Hematopoietic multipotent progenitor cell treated with erythropoietin and hydrocortisone succinate and interleukin-3 and kit ligand, for 17 days (in vitro differentiated cells): ENCODE measurements around the gene VIPR2.
"Not testable (repeated sequence)": the region's sequence is repeated elsewhere in the genome, so short reads cannot be mapped to it uniquely, and the experiment has no call there.

ENCODE experiments used
- DNase-seq: peaks from one replicate; pipeline ENCODE4 v3.0.0-alpha.2; 2015; ENCODE audit warnings: low spot score

VIPR2 gene, protein sequence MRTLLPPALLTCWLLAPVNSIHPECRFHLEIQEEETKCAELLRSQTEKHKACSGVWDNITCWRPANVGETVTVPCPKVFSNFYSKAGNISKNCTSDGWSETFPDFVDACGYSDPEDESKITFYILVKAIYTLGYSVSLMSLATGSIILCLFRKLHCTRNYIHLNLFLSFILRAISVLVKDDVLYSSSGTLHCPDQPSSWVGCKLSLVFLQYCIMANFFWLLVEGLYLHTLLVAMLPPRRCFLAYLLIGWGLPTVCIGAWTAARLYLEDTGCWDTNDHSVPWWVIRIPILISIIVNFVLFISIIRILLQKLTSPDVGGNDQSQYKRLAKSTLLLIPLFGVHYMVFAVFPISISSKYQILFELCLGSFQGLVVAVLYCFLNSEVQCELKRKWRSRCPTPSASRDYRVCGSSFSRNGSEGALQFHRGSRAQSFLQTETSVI

DNA sequence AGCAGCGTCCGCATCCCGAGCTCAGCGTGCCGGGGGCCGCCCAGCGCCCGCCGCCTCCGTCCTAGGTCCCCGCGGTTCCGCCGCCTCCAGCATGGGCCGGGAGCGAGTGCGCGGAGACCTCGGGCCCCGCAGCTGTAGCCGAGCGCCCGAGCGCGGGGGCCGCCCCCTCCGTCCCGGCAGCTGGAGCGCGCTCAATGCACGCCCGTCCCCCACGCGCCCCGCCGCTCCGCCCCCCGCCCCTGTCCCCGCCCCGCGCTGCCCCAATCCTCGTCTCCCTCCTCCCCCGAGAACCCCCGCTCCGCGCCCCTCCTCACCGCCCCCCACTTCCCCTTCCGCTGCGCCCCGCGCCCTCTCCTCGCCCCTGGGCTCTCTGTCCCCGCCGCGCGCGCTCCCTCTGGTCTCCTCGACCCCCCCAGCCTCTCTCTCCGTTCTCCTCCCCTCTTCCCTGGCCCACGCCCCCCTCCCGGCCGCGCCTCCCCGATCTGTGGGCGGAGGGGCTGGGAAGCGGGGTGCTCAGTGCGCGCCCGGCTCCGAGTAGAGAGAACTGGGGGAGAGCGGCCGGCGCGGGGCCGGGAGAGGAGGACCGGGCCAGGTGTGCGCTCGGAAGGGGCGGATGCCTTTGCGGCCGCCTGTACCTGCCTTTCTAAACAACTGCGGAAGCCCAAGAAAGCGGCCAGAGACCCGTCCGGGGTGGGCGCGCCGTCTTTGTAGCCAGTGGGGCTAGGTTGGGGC lies at the start of gene VIPR2:
TSS of gene VIPR2 (minus strand) at position 110 of the 732 bp plus-strand sequence. CDS start at position 14, 96 bp downstream.
- DNase-seq: no peak

DNA sequence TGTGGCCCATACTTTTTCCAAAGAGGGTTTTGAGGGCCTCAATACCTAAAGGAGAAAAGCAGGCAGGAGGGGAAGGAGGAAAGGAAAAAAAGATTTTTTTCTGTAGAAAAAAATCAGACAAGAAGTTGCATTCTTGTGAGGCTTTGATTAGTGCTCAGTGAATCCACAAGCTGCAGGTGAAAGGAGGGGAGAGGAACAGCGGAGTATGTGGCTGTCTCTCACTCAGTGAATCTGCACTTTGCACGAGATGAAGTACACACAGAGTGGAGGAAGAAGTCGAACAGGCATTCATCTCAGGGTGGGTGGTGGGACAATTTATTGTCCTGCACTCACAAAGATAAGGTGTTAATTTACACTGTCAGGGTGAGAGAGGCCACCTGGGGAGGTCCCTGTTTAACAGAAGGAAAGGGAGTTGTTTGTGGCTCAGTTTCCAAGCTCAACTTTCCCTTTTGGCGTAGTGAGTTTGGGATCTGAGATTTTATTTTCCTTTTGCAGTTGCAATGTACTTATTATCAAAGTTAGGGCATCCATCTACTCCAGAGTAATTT lies 49.0 kb upstream of the VIPR2 start:
- DNase-seq: no peak

DNA sequence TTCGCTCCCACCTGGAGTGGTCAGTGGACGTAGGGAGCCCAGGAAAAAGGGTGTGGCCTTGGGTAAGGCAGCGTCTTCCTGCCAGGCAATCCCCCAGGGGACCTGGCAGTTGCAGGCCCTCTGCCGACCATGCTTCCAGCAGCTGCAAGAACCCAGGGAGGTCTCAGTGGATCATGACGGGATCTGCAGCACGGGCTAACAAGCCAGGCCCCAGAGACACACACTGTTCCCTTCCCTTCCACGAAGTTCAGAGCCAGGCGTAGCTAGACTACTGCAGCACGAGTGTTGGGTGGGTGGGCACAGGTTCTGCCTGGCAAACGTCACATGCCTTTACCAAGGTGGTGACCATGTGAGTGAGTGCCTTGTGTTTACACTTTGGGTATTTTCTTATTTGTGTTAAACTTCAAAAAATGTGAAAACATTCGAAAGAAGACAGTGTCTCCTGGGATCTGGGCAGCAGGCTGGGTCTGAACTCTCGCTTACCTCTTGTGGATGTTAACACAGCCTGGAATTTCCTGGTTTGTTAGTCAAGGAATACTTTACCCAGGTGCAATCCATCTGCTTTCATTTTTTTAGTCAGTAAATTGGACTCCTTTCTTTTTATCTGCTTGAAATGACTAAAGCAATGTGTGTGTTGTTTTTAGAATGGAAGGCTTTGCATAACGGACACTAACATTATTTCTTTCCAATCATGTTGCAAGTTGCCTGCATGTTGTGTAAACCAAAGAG lies 48.2 kb upstream of the VIPR2 start:
- no peak for DNase-seq

DNA sequence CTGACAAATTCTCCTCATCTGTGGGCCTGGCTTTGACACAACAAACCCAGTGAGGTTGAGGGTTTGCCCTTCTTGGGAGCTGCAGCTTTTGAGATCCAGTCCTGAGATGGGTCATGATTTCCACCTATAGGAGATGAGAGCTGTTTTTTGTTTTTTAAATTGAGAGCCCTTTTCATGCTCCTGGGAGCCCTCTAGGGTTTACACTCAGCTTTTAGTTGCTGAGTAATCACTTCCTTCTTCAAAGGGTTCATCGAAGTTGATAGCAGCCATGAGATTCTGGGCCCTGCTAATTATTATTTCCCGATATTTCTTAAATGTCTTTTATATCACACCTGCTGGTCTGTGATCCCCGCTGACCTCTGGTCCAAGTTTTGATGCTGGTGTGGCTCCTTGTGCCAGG lies 47.3 kb upstream of the VIPR2 start:
- no peak for DNase-seq

DNA sequence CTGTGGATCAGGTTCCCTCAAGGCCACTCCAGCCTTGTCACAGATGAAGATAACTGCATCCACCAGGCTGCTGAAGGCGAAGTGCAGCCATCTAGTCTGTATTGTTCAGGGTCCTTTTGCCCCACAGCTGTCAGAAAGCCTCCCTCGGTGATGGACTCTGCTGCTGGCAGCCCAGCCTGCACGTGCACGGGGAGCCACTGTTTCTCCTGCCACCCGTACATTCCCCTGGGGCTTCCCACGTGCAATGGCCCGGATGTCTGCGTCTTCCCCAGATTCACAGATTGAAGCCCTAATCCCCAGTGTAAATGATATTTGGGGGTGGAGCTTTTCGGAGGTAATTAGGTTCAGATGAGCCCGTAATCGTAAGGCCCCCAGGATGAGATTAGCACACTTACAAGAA lies 46.6 kb upstream of the VIPR2 start:
- no peak for DNase-seq

DNA sequence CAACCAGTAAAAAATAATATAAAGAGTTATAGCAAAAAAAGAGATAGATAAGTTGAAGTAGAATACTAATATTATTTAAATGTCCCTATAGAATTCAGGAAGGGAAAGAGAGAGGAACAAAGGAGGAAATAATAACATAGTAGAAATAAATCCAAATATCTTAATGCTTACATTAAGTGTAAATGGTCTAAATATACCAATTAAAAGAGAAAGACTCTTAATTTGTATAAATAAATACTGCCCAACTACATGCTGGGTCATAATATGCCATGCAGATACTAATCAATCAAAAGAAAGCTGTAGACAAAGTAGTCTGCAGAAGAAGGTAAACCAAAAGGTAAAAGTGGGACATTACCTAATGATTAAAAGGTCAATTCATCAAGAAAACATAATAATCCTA lies 43.3 kb upstream of the VIPR2 start:
- DNase-seq: no peak

DNA sequence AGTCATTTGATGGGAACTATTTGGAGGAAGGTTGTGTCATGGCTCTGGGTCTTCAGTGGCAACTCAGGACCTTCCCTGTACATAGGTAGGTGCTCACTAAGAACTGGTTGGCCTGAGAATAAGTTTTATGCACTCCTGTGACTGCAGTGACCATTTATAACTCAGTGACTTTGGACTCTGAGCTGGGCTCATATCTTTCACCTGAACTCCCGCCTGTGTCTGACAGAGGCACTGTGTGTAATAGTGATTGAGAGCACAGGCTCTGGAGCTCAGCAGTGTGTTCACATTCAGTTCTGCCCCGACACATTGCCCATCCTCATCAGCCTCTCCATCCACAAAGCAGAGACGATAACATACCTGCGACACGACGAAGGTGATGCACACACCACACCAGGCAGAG lies 34.6 kb upstream of the VIPR2 start:
- no peak for DNase-seq

DNA sequence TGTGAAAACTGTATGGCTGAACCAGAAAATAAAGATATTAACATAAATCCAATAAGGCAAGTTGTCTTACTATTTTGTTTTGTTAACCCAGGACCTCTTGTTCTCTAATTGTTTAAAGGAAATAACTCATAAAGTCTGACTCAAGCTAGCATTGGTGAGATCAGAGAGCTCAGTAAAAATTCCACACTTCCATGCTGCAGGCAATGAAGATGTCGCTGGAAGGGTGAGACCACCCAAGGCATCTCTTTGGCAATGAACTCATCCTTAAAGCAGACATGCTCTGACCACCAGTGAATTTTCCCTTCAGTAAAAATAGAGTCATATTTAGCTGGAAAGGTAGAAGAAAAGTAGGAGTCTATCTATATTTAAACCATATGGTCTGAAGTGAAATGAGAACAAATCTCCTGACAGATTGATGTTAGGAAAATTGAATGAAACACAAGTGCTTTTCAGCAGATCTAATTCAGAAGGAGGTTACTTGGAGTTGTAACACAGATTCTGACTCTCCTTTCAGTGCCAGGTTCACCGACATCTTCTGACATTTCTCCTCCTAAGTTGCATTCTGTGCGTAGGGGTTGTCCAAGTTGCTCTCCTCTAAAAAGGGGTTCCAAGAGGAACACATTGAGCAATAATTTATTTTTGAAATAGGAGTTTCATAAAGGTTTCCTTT lies 32.8 kb upstream of the VIPR2 start:
- DNase-seq: no peak

DNA sequence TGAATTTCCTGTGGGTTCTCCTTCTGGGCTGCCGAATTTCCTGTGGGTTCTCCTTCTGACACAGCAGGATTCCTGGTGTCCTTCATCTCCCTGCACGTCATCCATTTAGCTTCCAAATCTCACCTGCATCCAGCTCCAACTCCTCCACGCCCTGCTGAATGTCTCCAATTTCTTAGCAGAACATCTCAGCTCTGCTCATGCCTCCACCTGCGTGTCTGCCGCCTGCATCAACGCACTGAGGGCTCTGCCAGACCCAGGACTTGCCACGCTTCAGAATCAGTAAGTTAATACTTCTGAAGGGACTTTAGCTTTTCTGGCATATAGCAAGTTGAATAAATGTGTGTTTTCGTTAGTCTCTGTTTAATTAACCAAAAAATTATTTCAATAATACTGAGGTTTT lies 31.1 kb upstream of the VIPR2 start:
- DNase-seq: no peak

DNA sequence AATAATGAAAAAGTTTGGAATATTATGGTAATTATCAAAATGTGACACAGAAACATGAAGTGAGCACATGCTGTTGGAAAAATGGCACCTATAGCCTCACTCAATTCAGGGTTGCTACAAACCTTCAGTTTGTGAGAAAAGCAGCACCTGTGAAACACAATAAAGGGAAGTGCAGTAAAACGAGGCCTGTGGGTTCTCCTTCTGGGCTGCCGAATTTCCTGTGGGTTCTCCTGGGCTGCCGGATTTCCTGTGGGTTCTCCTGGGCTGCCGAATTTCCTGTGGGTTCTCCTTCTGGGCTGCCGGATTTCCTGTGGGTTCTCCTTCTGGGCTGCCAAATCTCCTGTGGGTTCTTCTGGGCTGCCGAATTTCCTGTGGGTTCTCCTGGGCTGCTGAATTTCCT lies 30.4 kb upstream of the VIPR2 start:
- not testable (repeated sequence) for DNase-seq

DNA sequence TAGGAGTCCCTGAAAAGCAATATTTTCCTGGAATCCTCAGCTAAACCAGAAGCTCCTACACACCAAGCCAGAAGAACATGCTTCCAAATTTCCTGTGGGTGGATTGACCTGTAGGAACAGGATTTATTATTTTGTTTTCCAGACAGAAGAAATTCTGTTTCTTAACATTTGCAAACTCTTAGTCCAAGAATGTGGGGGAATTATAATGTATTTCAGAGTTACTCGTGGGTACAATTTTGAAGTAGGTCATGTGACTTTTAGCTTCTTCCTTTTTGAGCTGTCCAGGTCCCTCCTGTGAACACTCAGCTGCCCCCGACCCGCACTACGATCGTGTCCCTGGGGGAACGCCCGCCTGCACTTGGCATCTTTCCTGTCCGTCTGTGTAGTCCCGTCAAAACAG lies 27.7 kb upstream of the VIPR2 start:
- no peak for DNase-seq

DNA sequence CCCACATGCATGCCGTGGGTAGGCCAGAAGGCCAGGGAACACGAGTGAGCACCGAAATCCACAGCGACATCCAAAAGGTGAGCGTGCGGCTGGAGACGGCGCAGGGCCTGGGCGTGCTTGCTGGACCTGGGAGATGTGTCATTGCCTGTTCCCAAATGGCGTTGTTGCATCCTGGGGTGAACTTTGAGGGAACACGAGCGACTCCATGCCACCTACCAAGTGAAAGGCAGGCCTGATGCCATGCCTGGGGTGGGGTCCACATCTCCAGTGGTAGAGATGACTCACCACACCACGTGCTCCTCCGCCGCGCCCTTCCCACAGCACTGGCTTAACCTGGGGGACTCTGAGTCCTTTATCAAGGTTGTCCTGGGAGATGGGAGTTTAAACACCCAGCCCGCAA lies 24.7 kb upstream of the VIPR2 start:
- DNase-seq: no peak

DNA sequence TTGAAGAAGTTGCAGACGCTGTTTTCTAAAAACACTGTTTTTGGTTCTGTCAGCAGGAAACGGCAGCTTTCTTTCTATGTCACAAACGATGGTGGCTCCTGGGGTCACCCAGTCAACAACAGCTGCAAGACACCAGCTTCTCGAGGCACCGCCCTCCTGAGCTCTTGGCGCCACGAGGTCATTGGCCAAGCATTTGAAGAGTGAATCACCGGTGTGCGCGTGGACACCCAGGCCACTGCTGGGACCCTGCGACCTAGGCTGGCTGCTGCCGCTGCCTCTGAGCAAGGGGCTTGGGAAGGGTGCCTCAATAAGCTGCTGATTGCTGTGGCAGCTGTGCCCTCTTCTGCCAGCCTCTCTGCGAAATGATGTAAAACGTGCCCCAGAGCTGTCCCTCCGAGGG lies 22.5 kb upstream of the VIPR2 start:
- DNase-seq: no peak

DNA sequence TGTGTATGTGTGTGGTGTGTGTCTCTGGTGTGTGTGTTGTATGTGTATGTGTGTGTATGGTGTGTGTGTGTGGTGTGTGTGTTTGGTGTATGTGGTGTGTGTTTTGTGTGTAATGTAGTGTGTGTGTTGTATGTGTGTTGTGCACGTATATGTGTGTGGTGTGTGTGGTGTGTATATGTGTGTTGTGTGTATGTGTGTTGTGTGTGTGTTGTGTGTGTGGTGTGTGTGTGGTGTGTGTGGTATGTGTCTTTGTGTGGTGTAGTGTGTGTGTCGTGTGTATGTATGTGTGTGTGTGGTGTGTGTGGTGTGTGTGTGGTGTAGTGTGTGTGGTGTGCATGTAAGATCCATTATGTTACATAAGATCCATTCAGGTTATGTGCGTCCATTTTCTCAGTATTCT lies 21.9 kb upstream of the VIPR2 start:
- DNase-seq: no peak

DNA sequence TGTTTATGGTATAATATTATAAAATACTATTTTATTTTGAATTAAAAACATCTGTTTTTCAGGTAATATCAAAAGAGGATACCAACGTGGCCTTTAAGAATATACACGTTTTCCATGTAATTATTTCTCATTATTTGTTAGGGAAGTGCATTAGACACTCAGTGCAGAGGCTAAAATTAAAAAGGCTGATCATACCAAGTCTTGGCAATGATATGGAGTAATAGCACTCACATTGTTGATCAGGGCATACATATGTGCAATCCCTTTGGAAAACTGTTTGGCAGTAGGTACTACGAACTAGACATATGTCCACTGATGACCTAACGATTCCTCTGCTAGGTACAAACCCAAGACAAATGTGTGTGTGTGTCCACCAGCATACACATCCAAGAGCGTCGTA lies 20.7 kb upstream of the VIPR2 start:
- DNase-seq: no peak

DNA sequence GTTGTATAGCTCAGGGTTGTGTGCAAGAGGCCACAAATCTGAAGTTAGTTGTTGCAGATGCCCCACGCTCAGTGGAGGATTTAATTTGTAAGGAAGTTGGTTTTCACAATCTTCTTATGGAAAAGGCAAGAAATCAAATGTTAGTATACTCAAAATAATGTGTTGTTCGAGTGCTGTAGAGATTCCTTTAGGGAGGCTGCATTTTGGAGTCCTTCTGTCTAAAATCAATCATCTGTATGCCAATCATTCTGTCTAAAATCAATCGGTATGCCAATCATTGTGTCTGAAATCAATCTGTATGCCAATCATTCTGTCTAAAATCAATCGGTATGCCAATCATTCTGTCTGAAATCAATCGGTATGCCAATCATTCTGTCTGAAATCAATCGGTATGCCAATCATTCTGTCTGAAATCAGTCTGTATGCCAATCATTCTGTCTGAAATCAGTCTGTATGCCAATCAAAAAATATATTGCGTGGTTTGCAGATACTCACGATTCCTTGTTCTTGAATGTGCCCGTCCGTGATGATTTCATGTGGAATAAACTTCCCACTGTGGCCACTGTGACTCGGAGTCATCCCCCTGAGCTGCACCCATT lies 19.1 kb upstream of the VIPR2 start:
- DNase-seq: not testable (repeated sequence)

DNA sequence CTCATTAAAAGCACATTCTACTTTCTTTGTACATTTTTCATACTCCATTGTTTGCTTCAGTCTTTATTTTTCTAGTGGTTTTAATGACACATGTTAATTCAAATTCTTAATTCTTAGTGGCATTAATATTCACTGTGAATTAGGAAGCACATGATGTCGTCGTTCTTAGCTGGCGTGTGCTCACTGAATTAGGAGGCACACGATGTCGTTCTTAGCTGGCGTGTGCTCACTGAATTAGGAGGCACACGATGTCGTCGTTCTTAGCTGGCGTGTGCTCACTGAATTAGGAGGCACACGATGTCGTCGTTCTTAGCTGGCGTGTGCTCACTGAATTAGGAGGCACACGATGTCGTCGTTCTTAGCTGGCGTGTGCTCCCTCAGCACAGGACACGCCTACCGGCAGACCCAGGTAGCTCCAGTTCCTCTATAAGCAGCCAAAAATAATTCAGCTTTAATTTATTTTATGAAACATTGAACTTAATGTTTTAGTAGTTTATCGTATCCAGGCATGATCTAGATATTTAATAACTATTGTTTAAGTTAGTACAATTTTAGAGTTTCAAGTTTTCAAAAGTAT lies 17.5 kb upstream of the VIPR2 start:
- not testable (repeated sequence) for DNase-seq

DNA sequence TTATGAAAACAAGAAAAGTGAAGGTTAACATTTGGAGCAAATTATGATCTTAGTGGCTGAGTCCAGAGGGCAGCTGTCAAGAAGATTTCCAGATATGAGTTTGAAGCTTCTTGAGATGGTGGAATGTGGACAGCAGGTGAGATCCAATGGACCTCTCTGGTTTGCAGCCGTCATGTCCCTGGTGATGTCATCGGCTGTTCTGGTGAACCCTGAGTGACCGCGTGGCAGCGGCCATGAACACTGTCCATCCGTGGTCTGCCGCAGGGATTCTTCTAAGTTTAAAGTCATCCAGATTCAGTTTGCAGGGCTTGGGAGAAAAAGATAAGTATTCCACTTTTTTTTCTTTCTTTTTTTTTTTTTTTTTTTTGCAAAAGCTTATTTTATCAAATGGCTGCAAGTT lies 15.8 kb upstream of the VIPR2 start:
- DNase-seq: no peak

DNA sequence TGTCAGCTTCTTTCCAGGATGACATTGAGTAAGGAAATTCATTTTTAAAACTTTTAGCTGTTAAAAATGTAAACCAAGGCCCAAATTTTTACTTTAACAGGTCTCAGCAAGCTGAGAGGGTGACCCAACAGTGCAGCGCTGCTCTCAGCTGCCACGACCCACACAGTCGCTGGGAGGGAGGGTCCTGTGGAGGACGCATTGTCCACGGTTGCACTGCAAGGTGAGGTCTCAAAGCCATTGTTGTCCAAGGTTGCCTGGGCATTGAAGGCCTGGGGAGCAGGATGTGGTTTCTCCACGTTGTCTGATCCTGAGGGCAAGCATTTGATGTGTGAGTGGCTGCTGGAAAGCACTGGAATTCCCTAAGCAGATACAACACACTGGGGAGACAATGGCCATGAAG lies 15.1 kb upstream of the VIPR2 start:
- no peak for DNase-seq

DNA sequence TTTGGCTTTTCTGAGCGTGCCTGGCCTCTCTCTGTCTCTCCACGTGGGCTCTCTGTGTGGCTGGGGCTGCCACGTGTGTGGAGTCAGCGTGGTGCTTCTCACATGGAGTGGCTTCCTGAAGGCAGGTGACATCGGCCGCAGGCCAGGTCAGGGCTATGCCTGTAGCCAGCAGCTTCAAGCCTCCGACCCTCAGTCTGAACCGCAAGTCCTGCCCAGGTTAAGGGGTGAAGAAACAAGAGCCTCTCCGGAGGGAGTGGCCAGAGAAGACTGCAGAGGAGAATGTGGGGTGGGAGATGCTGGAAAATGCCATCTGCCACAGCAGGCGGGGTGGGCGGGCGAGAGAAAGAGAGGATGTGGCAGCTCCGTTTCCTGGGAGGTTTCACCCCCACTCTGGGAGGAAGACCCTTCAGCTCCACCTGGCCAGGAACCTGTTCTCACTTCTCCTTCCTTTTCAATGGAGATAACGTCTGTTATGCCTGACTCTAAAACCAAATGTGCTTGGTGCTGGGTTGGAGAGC lies 14.3 kb upstream of the VIPR2 start:
- DNase-seq: no peak
